LNCaP clone FGC (cell line): Measurements from ENCODE around the gene CMSS1.

Source experiments
- DNase-seq: peaks from one replicate; pipeline ENCODE4 v3.0.0-alpha.2; 2011; ENCODE audit warnings: low read depth
- H3K4me3 ChIP-seq: 2 replicates; pipeline ENCODE4 v1.5.1; 2011; ENCODE audit warnings: mild to moderate bottlenecking, low read depth, low read length, control low read depth
- CTCF ChIP-seq: IDR thresholded peaks from 2 replicates; pipeline ENCODE4 v1.5.1; 2012; ENCODE audit warnings: mild to moderate bottlenecking; ENCODE audit not compliant: control insufficient read depth, insufficient read depth; ENCODE audit errors: extremely low read depth

Gene CMSS1

GRCh38 chr3:99885085-99885484 is 67.4 kb downstream of the CMSS1 start:
- DNase-seq: no peak
- H3K4me3 ChIP-seq: no peak overlapping the region
- no peak for TF ChIP-seq CTCF

GRCh38 chr3:99885851-99886250 is 68.2 kb downstream of the CMSS1 start:
- DNase-seq: no peak
- H3K4me3 ChIP-seq: no peak overlapping the region
- TF ChIP-seq CTCF: no peak

DNA sequence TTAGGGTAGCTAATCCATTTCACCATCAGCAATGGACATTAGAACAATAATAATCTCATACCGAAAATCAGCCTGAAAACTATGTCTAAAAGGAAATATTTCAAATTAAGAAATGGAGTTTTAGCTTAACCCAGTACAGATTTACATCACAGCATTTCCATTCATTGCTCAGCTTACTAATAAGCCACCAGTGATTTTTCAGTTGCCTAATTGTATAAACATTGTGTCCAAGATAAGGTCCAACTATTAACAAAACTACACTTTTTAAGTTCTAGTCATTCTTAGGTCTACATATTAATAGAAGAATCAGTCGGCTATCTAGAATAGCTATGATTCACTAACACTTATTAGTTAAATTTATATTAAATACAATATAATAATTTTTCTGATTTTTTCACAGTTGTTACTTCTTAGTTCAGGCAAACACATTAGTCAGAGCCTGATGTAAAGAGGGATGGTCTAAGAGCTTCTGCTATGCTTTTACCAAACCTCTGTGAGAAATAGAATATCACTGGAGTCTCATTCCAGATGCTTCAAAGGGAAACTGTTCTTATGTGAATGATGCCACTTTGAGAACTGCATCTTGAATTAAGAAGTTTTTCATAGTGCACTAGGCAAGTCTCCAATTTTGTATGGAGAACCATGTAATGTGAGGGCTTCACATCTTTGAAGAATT is 74.1 kb downstream of the CMSS1 start:
- no peak overlapping the region for H3K4me3 ChIP-seq
- no peak for TF ChIP-seq CTCF
- DNase-seq: no peak

- H3K4me3 ChIP-seq: no peak overlapping the region
- TF ChIP-seq CTCF: no peak
- no peak for DNase-seq
These were observed 74.7 kb downstream of the CMSS1 start for GRCh38 chr3:99892332-99892731.

DNA sequence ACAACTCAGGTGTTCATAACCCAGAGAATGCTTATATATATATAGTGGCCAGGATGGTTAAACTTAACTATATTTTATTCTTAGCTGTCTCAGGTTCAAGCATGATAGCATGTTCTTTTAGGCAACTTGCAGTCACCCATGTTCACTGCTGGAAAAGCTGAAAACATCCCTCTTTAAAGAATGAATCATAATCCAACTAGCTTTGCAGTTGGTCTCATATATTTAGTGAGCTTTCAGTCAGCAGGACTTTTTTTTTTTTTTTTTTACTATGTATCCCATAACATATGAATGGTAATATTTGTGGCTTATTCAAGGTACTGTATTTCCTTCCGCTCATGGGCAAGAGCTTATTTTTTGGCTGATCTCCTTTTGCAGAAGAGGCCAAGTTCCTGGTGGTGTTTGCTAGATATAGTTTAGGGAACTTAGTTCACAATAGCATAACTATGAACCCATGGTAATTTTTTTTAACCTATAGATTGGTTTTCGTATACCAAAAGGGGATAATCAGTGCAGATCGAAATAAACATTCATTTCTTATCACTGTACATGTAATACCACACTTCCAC is 77.6 kb downstream of the CMSS1 start:
- no peak for DNase-seq
- no peak for TF ChIP-seq CTCF
- no peak overlapping the region for H3K4me3 ChIP-seq

GRCh38 chr3:99895703-99896441 is 78.2 kb downstream of the CMSS1 start:
- DNase-seq: no peak
- no peak overlapping the region for H3K4me3 ChIP-seq
- TF ChIP-seq CTCF: no peak
